ENCODE measurements around the gene GEMIN5. TPM values are rescaled to one million over a fixed set of nuclear protein-coding genes. Genes with fewer than 3 reads are reported as not detected.
A peak's percentile ranks its signal among the peaks of the same experiment; 100 is the strongest.

The GEMIN5 gene
- polyA plus RNA-seq, 2 of the 4 experiments (the other 2 are of a cell fraction), result 20.2 to 22.6 TPM

DNA sequence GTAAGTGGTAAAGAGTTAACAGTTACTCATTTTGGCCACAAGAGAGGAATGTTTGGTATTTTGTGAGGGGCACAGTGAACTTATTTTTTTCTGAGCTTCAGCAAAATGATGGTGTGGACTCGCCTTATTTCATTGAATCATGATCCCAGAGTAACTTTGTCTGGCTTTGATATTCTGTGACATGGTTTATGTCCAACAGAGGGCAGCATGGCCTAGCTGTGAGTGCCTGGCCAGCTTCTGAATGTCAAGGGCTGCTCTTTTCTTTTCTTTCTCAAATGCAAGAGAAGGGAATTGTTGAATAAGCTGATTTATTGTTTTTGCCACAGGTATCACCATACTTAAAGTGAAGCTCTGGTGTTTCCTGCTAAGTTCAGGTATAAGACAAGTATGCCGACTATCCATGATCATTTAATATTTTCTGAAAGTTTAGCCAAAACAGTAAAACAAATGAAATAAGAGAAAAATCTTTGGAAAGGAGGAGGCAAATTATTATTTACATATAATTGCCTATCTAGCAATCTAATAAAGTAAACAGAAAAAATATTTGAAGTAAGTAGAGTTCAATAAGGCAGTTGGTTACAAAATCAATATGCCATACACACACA, 34.6 kb upstream of the GEMIN5 start:
- H3K4me1 ChIP-seq, result peaks cover 5% of the 10 kb centered on the region; the same call in 2 of the 3 replicates
- peak; percentile 67 for TF ChIP-seq SMC3 (IDR thresholded peaks at IDR 0.05)
- TF ChIP-seq POLR2A (IDR thresholded peaks at IDR 0.05; ENCODE audit: low read length), result no peak
- no peak for TF ChIP-seq ZSCAN20 (CRISPR knock-in tag; IDR thresholded peaks at IDR 0.05)
- peak; percentile 77 to 84 for TF ChIP-seq RAD21 (conservative IDR thresholded peaks at IDR 0.05 in 1 of 2, IDR thresholded peaks at IDR 0.05 in 1 of 2)
- TF ChIP-seq JUNB (IDR thresholded peaks at IDR 0.05), result no peak
- TF ChIP-seq HDAC2 (IDR thresholded peaks at IDR 0.05), result no peak
- TF ChIP-seq ZFP36 (IDR thresholded peaks at IDR 0.05; ENCODE audit: borderline replicate concordance, partially characterized antibody), result no peak
- no peak for TF ChIP-seq NR3C1 (IDR thresholded peaks at IDR 0.05)
- TF ChIP-seq, protein P1, sequence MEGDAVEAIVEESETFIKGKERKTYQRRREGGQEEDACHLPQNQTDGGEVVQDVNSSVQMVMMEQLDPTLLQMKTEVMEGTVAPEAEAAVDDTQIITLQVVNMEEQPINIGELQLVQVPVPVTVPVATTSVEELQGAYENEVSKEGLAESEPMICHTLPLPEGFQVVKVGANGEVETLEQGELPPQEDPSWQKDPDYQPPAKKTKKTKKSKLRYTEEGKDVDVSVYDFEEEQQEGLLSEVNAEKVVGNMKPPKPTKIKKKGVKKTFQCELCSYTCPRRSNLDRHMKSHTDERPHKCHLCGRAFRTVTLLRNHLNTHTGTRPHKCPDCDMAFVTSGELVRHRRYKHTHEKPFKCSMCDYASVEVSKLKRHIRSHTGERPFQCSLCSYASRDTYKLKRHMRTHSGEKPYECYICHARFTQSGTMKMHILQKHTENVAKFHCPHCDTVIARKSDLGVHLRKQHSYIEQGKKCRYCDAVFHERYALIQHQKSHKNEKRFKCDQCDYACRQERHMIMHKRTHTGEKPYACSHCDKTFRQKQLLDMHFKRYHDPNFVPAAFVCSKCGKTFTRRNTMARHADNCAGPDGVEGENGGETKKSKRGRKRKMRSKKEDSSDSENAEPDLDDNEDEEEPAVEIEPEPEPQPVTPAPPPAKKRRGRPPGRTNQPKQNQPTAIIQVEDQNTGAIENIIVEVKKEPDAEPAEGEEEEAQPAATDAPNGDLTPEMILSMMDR (IDR thresholded peaks at IDR 0.05), result peak; percentile 72
- H3K9me3 ChIP-seq, result no peaks in the 10 kb centered on the region
- H3K4me2 ChIP-seq, result no peak overlapping the region
- peak; percentile 32 for FAIRE-seq
- H3K4me3 ChIP-seq, result no peak overlapping the region
- no peak overlapping the region for H3K27ac ChIP-seq
- ChIA-PET POLR2A (no interaction called here), CTCF (interaction anchor here (0.6 to 4.0 kb wide), 27 partner anchors 11 to 1852 kb away, joined by 3 to 27 read pairs (median 3); no protein-coding TSS in a partner anchor)
- ATAC-seq, result peak; percentile 85 to 88
- 67% methylated on average over 2 of the region's 2 CpGs for WGBS (ENCODE audit: missing lambda C conversion rate)
- DNase-seq (ENCODE audit: low read depth in 1 of 2, low spot score in 1 of 2), result peak; percentile 44 to 55

DNA sequence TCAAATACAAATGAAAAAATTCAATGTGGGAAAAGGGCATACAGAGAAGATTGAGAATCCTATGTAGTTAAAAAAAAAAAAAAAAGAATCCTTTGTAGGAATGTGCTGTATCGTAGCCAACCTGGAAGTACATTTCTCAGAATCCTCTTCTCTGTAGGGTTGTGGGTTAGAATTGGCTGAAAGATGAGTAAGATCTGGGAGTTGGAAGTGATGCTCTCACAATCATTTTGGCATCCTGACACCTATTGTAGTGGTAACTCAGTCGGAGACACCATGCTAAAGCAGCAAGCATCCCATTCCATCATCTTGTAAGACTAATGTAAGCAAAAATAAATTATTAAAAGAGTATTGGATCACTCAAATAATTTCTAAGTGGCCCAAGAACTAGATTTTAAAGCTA, 33.5 kb upstream of the GEMIN5 start:
- H3K4me2 ChIP-seq, result no peak overlapping the region
- H3K4me1 ChIP-seq, result no peaks in the 10 kb centered on the region
- no peak for FAIRE-seq
- POLR2A ChIA-PET, result no interaction called here
- H3K27ac ChIP-seq, result no peak overlapping the region
- 78% methylated on average over 2 of the region's 2 CpGs for WGBS (ENCODE audit: missing lambda C conversion rate)
- no peaks in the 10 kb centered on the region for H3K9me3 ChIP-seq
- TF ChIP-seq FOSL2 (IDR thresholded peaks at IDR 0.05), result no peak
- TF ChIP-seq FOSL2 (CRISPR knock-in tag; IDR thresholded peaks at IDR 0.05), result no peak
- TF ChIP-seq, protein P2, sequence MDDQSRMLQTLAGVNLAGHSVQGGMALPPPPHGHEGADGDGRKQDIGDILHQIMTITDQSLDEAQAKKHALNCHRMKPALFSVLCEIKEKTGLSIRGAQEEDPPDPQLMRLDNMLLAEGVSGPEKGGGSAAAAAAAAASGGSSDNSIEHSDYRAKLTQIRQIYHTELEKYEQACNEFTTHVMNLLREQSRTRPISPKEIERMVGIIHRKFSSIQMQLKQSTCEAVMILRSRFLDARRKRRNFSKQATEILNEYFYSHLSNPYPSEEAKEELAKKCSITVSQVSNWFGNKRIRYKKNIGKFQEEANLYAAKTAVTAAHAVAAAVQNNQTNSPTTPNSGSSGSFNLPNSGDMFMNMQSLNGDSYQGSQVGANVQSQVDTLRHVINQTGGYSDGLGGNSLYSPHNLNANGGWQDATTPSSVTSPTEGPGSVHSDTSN (IDR thresholded peaks at IDR 0.05), result no peak
- TF ChIP-seq, protein P3, sequence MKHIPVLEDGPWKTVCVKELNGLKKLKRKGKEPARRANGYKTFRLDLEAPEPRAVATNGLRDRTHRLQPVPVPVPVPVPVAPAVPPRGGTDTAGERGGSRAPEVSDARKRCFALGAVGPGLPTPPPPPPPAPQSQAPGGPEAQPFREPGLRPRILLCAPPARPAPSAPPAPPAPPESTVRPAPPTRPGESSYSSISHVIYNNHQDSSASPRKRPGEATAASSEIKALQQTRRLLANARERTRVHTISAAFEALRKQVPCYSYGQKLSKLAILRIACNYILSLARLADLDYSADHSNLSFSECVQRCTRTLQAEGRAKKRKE (CRISPR knock-in tag; IDR thresholded peaks at IDR 0.05; ENCODE audit: low read depth), result no peak
- no peak for TF ChIP-seq RARB (CRISPR knock-in tag; IDR thresholded peaks at IDR 0.05)
- no peak for TF ChIP-seq CBX2 (IDR thresholded peaks at IDR 0.05; ENCODE audit: borderline replicate concordance, low read depth)
- TF ChIP-seq, protein P4, sequence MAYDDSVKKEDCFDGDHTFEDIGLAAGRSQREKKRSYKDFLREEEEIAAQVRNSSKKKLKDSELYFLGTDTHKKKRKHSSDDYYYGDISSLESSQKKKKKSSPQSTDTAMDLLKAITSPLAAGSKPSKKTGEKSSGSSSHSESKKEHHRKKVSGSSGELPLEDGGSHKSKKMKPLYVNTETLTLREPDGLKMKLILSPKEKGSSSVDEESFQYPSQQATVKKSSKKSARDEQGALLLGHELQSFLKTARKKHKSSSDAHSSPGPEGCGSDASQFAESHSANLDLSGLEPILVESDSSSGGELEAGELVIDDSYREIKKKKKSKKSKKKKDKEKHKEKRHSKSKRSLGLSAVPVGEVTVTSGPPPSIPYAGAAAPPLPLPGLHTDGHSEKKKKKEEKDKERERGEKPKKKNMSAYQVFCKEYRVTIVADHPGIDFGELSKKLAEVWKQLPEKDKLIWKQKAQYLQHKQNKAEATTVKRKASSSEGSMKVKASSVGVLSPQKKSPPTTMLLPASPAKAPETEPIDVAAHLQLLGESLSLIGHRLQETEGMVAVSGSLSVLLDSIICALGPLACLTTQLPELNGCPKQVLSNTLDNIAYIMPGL (CRISPR knock-in tag; IDR thresholded peaks at IDR 0.05; ENCODE audit: borderline replicate concordance), result no peak
- TF ChIP-seq GATA3 (IDR thresholded peaks at IDR 0.05; ENCODE audit: borderline replicate concordance), result no peak
- TF ChIP-seq, protein P5, sequence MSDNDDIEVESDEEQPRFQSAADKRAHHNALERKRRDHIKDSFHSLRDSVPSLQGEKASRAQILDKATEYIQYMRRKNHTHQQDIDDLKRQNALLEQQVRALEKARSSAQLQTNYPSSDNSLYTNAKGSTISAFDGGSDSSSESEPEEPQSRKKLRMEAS (IDR thresholded peaks at IDR 0.05), result no peak
- no peak for TF ChIP-seq CBX8 (IDR thresholded peaks at IDR 0.05)
- TF ChIP-seq FOXS1 (CRISPR knock-in tag; IDR thresholded peaks at IDR 0.05), result no peak
- CTCF ChIA-PET, result interaction anchor here (0.6 to 4.0 kb wide), 13 partner anchors 10 to 1921 kb away, joined by 3 to 27 read pairs (median 4); no protein-coding TSS in a partner anchor
- ATAC-seq, result no peak
- no peak for DNase-seq (ENCODE audit: low read depth in 1 of 2, low spot score in 1 of 2)
- no peak overlapping the region for H3K4me3 ChIP-seq
